SK-N-SH (cell line): ENCODE results near the gene LCMT1. TPM values are rescaled to one million over a fixed set of nuclear protein-coding genes. Genes with fewer than 3 reads are reported as not detected.

Experiments used
- CTCF ChIA-PET: fragments of 300-600, 350-600 bp; formaldehyde crosslinking; extraction: SDS; loops from one replicate; lab custom pipeline; 2021; lab: Yijun Ruan, JAX
- POLR2A ChIA-PET: fragments of 350-600 bp; sonication (Branson Sonifier 250); formaldehyde crosslinking; extraction: SDS; loops from one replicate; lab custom pipeline; 2020; ENCODE audit warnings: antibody characterized with exemption, inconsistent platforms; lab: Yijun Ruan, JAX
- DNase-seq: peaks from one replicate; pipeline ENCODE4 v3.0.0; 2012
- H2AFZ ChIP-seq: fragments of 200-600 bp; sonication (generic); 2 replicates; pipeline ENCODE4 v1.8.1; 2016; ENCODE audit warnings: antibody characterized with exemption, mild to moderate bottlenecking, low read depth
- H3F3A ChIP-seq: fragments of 200-600 bp; sonication (generic); replicated peaks from 2 replicates; pipeline ENCODE3; 2016; ENCODE audit warnings: antibody characterized with exemption, mild to moderate bottlenecking; ENCODE audit not compliant: insufficient read depth
- H3K27ac ChIP-seq, 2 experiments: fragments of 200-500 bp in 1 of 2; fragments of 200-600 bp in 1 of 2; sonication (Bioruptor generic) in 1 of 2; sonication (generic), shearing (Covaris generic) in 1 of 2; 2 replicates each; pipeline versions ENCODE4 v1.5.1 to v1.6.1; 2014 to 2016; ENCODE audit warnings: low read depth in 2 of 2, inconsistent platforms in 1 of 2, low read length in 1 of 2, mild to moderate bottlenecking in 1 of 2, mixed read lengths in 1 of 2
- H3K27me3 ChIP-seq: fragments of 200-600 bp; sonication (generic), shearing (Covaris generic); 2 replicates; pipeline ENCODE4 v1.6.1; 2016; ENCODE audit warnings: mixed run types; ENCODE audit not compliant: insufficient read depth
- H3K36me3 ChIP-seq, 2 experiments: fragments of 200-500 bp in 1 of 2; fragments of 200-600 bp in 1 of 2; sonication (Bioruptor generic) in 1 of 2; sonication (generic) in 1 of 2; replicated peaks in 1 of 2; 2 replicates each; pipeline versions ENCODE3 to v1.5.1; 2014 to 2016; ENCODE audit warnings: low read length in 1 of 2, mild to moderate bottlenecking in 1 of 2; ENCODE audit not compliant: insufficient read depth in 2 of 2, control insufficient read depth in 1 of 2
- H3K4me1 ChIP-seq, 2 experiments: fragments of 200-500 bp in 1 of 2; fragments of 200-600 bp in 1 of 2; sonication (Bioruptor generic) in 1 of 2; sonication (generic), shearing (Covaris generic) in 1 of 2; 2 replicates each; pipeline versions ENCODE4 v1.5.1 to v1.6.1; 2014 to 2016; ENCODE audit warnings: low read depth in 1 of 2, low read length in 1 of 2, mixed run types in 1 of 2; ENCODE audit not compliant: insufficient read depth in 2 of 2, control insufficient read depth in 1 of 2
- H3K4me2 ChIP-seq: fragments of 200-600 bp; sonication (generic), shearing (Covaris generic); 2 replicates; pipeline ENCODE4 v1.6.1; 2017; ENCODE audit warnings: mixed run types
- H3K4me3 ChIP-seq, 2 experiments: fragments of 200-500 bp in 1 of 2; fragments of 200-600 bp in 1 of 2; sonication (Bioruptor generic) in 1 of 2; sonication (generic), shearing (Covaris generic) in 1 of 2; 2 replicates each; pipeline versions ENCODE4 v1.5.1 to v1.8.1; 2014 to 2016; ENCODE audit warnings: low read depth in 2 of 2, inconsistent platforms in 1 of 2, low read length in 1 of 2, mild to moderate bottlenecking in 1 of 2, mixed read lengths in 1 of 2, moderate library complexity in 1 of 2
- H3K79me2 ChIP-seq: fragments of 200-600 bp; sonication (generic); 2 replicates; pipeline ENCODE4 v1.8.1; 2017; ENCODE audit warnings: mild to moderate bottlenecking; ENCODE audit not compliant: insufficient read depth
- H3K9ac ChIP-seq: fragments of 200-600 bp; sonication (generic); 2 replicates; pipeline ENCODE4 v1.6.1; 2017; ENCODE audit warnings: mixed run types
- H3K9me2 ChIP-seq: fragments of 200-600 bp; sonication (generic); 2 replicates; pipeline ENCODE4 v1.6.1; 2017; ENCODE audit warnings: mixed run types
- H3K9me3 ChIP-seq: fragments of 200-600 bp; sonication (generic); 2 replicates; pipeline ENCODE4 v1.6.1; 2017; ENCODE audit warnings: mixed run types, mild to moderate bottlenecking, moderate library complexity
- H4K20me1 ChIP-seq: fragments of 200-600 bp; sonication (generic); 2 replicates; pipeline ENCODE4 v1.6.1; 2017; ENCODE audit warnings: mild to moderate bottlenecking, mixed run types; ENCODE audit not compliant: insufficient read depth
- ELF1 ChIP-seq: IDR thresholded peaks from 2 replicates; pipeline ENCODE4 v1.4.0; 2012
- FOXM1 ChIP-seq: IDR thresholded peaks from 2 replicates; pipeline ENCODE4 v1.4.0; 2012; ENCODE audit warnings: low read depth, mild to moderate bottlenecking
- GATA2 ChIP-seq: sonication (generic); formaldehyde crosslinking; IDR thresholded peaks from 2 replicates; pipeline ENCODE4 v1.5.0; 2020; ENCODE audit warnings: mild to moderate bottlenecking, missing genetic modification reagents
- MEF2A ChIP-seq: IDR thresholded peaks from 2 replicates; pipeline ENCODE4 v1.4.0; 2012; ENCODE audit warnings: low read depth, borderline replicate concordance
- NFIC ChIP-seq: IDR thresholded peaks from 2 replicates; pipeline ENCODE4 v1.4.0; 2012; ENCODE audit warnings: borderline replicate concordance
- POLR2AphosphoS5 ChIP-seq: IDR thresholded peaks from 2 replicates; pipeline ENCODE4 v1.6.1; 2012; ENCODE audit warnings: low read depth, low read length
- RXRA ChIP-seq: IDR thresholded peaks from 2 replicates; pipeline ENCODE4 v1.4.0; 2012; ENCODE audit warnings: low read depth, mild to moderate bottlenecking, borderline replicate concordance
- SIN3A ChIP-seq: IDR thresholded peaks from 2 replicates; pipeline ENCODE4 v1.6.1; 2012; ENCODE audit warnings: low read depth, mild to moderate bottlenecking, low read length, moderate library complexity, borderline replicate concordance
- SMC3 ChIP-seq: IDR thresholded peaks from 2 replicates; pipeline ENCODE4 v1.6.1; 2012; ENCODE audit warnings: low read depth, low read length, improper control_type of control experiment
- TAF1 ChIP-seq: IDR thresholded peaks from 2 replicates; pipeline ENCODE4 v1.6.1; 2012; ENCODE audit warnings: low read depth, mild to moderate bottlenecking, low read length, moderate library complexity, borderline replicate concordance
- WGBS: methylation state at CpG from one replicate; pipeline ENCODE4 v1.1.6; 2017; ENCODE audit warnings: low lambda C conversion rate; 5-methylcytosine and 5-hydroxymethylcytosine counted together
- polyA plus RNA-seq, 3 experiments: library from polyadenylated mRNA; depleted of rRNA; stranded (reverse); fragments of >200 nt; gene quantifications; 2 replicates each; pipeline ENCODE4 v1.2.3, GENCODE V29; 2012
- TF ChIP-seq, protein P1 (sequence below): IDR thresholded peaks from 2 replicates; pipeline ENCODE4 v1.4.0; 2012; ENCODE audit warnings: low read depth
- TF ChIP-seq, protein P2 (sequence below): IDR thresholded peaks from 2 replicates; pipeline ENCODE4 v1.4.0; 2012; ENCODE audit warnings: low read depth, borderline replicate concordance
- TF ChIP-seq, protein P3 (sequence below): fragments of 200-600 bp; sonication (generic); IDR thresholded peaks from 2 replicates; pipeline ENCODE4 v1.6.1; 2017; ENCODE audit warnings: antibody characterized with exemption, mild to moderate bottlenecking, moderate library complexity
- TF ChIP-seq, protein P4 (sequence below): IDR thresholded peaks from 2 replicates; pipeline ENCODE4 v1.4.0; 2012; ENCODE audit warnings: low read depth, borderline replicate concordance

LCMT1 gene
- polyA plus RNA-seq, 1 of the 3 experiments (the other 2 are of a cell fraction) = 29.8 TPM

DNA sequence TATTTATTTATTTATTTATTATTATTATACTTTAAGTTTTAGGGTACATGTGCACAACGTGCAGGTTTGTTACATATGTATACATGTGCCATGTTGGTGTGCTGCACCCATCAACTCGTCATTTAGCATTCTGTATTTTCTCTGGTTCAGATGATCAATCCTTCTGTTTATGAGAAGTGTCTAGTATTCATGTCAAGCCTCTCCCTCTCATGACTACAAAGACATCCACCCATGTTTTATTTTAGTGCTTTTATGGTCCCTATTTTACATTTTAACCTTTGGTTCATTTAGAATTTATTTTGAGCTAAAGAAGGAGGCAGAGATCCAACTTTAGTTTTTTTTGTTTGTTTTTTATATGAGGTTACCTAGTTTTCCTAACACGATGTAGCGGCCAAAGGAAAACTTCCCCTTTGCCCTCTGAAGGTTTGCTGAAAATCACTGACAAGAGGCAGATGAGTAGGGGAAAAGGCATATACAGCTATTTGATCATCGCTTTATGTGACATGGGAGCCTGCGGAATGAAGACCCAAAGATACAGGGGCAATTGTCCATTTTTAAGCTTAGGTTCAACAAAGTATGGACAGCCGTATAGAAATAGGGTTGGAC is 82.8 kb downstream of the LCMT1 start:
- Histone ChIP-seq H3K9me3 (no peaks in the 10 kb centered on the region), H4K20me1 (no peaks in the 10 kb centered on the region), H3K4me1 (no peaks in the 10 kb centered on the region), H3K27ac (no peak overlapping the region), H3K36me3 (no peaks in the 10 kb centered on the region)
- CTCF ChIA-PET = no interaction called here
- TF ChIP-seq FOXM1 (no peak), SIN3A (no peak), GATA2 (CRISPR knock-in tag) (no peak), SMC3 (no peak), NFIC (no peak), ELF1 (no peak), RXRA (no peak), MEF2A (no peak), POLR2AphosphoS5 (no peak), TAF1 (no peak)
- TF ChIP-seq, protein P1, sequence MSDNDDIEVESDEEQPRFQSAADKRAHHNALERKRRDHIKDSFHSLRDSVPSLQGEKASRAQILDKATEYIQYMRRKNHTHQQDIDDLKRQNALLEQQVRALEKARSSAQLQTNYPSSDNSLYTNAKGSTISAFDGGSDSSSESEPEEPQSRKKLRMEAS = no peak
- TF ChIP-seq, protein P2, sequence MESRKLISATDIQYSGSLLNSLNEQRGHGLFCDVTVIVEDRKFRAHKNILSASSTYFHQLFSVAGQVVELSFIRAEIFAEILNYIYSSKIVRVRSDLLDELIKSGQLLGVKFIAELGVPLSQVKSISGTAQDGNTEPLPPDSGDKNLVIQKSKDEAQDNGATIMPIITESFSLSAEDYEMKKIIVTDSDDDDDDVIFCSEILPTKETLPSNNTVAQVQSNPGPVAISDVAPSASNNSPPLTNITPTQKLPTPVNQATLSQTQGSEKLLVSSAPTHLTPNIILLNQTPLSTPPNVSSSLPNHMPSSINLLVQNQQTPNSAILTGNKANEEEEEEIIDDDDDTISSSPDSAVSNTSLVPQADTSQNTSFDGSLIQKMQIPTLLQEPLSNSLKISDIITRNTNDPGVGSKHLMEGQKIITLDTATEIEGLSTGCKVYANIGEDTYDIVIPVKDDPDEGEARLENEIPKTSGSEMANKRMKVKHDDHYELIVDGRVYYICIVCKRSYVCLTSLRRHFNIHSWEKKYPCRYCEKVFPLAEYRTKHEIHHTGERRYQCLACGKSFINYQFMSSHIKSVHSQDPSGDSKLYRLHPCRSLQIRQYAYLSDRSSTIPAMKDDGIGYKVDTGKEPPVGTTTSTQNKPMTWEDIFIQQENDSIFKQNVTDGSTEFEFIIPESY = no peak
- TF ChIP-seq, protein P3, sequence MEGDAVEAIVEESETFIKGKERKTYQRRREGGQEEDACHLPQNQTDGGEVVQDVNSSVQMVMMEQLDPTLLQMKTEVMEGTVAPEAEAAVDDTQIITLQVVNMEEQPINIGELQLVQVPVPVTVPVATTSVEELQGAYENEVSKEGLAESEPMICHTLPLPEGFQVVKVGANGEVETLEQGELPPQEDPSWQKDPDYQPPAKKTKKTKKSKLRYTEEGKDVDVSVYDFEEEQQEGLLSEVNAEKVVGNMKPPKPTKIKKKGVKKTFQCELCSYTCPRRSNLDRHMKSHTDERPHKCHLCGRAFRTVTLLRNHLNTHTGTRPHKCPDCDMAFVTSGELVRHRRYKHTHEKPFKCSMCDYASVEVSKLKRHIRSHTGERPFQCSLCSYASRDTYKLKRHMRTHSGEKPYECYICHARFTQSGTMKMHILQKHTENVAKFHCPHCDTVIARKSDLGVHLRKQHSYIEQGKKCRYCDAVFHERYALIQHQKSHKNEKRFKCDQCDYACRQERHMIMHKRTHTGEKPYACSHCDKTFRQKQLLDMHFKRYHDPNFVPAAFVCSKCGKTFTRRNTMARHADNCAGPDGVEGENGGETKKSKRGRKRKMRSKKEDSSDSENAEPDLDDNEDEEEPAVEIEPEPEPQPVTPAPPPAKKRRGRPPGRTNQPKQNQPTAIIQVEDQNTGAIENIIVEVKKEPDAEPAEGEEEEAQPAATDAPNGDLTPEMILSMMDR = no peak
- TF ChIP-seq, protein P4, sequence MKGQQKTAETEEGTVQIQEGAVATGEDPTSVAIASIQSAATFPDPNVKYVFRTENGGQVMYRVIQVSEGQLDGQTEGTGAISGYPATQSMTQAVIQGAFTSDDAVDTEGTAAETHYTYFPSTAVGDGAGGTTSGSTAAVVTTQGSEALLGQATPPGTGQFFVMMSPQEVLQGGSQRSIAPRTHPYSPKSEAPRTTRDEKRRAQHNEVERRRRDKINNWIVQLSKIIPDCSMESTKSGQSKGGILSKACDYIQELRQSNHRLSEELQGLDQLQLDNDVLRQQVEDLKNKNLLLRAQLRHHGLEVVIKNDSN = no peak
- TF ChIP-seq, all 33 proteins: peak for 0
- no peaks in the 10 kb centered on the region for H3K9me2 ChIP-seq
- H3K27me3 ChIP-seq = no peaks in the 10 kb centered on the region
- no peak overlapping the region for H2AFZ ChIP-seq
- H3K4me3 ChIP-seq = no peak overlapping the region
- no peak for DNase-seq
- H3F3A ChIP-seq = peaks cover 7% of the 10 kb centered on the region
- WGBS = 86% methylated on average over 7 of the region's 7 CpGs
- H3K9ac ChIP-seq = no peak overlapping the region
- no peaks in the 10 kb centered on the region for H3K79me2 ChIP-seq
- no peak overlapping the region for H3K4me2 ChIP-seq
- POLR2A ChIA-PET = no interaction called here
